ENCODE measurements around the gene MSRB2.

MSRB2 gene

GRCh38 chr10:23099079-23099478 is 3.7 kb downstream of the MSRB2 start:
- POLR2A ChIA-PET, result no interaction called here
- CTCF ChIA-PET, result interaction anchor here (1.1 kb wide), 1 partner anchor 59 kb away, joined by 6 read pairs; no protein-coding TSS in a partner anchor
- no peak for TF ChIP-seq CTCF (IDR thresholded peaks at IDR 0.05; ENCODE audit: control extremely low read depth, extremely low read depth, low read depth, missing control alignments)
- DNase-seq (ENCODE audit: extremely low spot score), result no peak

GRCh38 chr10:23099816-23100215 is 4.4 kb downstream of the MSRB2 start:
- DNase-seq (ENCODE audit: extremely low spot score), result no peak
- ChIA-PET CTCF (interaction anchor here (1.1 kb wide), 1 partner anchor 58 kb away, joined by 6 read pairs; no protein-coding TSS in a partner anchor), POLR2A (no interaction called here)
- no peak for TF ChIP-seq CTCF (IDR thresholded peaks at IDR 0.05; ENCODE audit: control extremely low read depth, extremely low read depth, low read depth, missing control alignments)

GRCh38 chr10:23100331-23101030 is 5.1 kb downstream of the MSRB2 start:
- POLR2A ChIA-PET, result no interaction called here

GRCh38 chr10:23106331-23107072 is 11.1 kb downstream of the MSRB2 start:
- no peak for TF ChIP-seq CTCF (IDR thresholded peaks at IDR 0.05; ENCODE audit: control extremely low read depth, extremely low read depth, low read depth, missing control alignments)
- ChIA-PET CTCF (interaction anchor here (1.0 to 1.6 kb wide), 2 partner anchors 10 kb away, joined by 3 to 5 read pairs; no protein-coding TSS in a partner anchor), POLR2A (no interaction called here)
- no peak for DNase-seq (ENCODE audit: extremely low spot score)

More at GRCh38 chr10:23100331-23101030, 5.1 kb downstream of the MSRB2 start:
- TF ChIP-seq CTCF (IDR thresholded peaks at IDR 0.05; ENCODE audit: control extremely low read depth, extremely low read depth, low read depth, missing control alignments), result no peak
- CTCF ChIA-PET, result interaction anchor here (1.1 kb wide), 1 partner anchor 57 kb away, joined by 6 read pairs; no protein-coding TSS in a partner anchor
- DNase-seq (ENCODE audit: extremely low spot score), result no peak

- DNase-seq (ENCODE audit: extremely low spot score), result no peak
- ChIA-PET CTCF (interaction anchor here (0.8 kb wide), 1 partner anchor 11 kb away, joined by 3 read pairs; no protein-coding TSS in a partner anchor), POLR2A (no interaction called here)
- TF ChIP-seq CTCF (IDR thresholded peaks at IDR 0.05; ENCODE audit: control extremely low read depth, extremely low read depth, low read depth, missing control alignments), result no peak
Observed at GRCh38 chr10:23110722-23111516, 15.5 kb downstream of the MSRB2 start.

All from GM10248 (cell line).